ENCODE data around the gene ZNF24. TPM values are rescaled to one million over a fixed set of nuclear protein-coding genes. Genes with fewer than 3 reads are reported as not detected.
A peak's percentile ranks its signal among the peaks of the same experiment; 100 is the strongest.

The ZNF24 gene
- total RNA-seq, result 10 to 100 TPM; 53.5 to 61.5 (median 59.6) TPM

DNA sequence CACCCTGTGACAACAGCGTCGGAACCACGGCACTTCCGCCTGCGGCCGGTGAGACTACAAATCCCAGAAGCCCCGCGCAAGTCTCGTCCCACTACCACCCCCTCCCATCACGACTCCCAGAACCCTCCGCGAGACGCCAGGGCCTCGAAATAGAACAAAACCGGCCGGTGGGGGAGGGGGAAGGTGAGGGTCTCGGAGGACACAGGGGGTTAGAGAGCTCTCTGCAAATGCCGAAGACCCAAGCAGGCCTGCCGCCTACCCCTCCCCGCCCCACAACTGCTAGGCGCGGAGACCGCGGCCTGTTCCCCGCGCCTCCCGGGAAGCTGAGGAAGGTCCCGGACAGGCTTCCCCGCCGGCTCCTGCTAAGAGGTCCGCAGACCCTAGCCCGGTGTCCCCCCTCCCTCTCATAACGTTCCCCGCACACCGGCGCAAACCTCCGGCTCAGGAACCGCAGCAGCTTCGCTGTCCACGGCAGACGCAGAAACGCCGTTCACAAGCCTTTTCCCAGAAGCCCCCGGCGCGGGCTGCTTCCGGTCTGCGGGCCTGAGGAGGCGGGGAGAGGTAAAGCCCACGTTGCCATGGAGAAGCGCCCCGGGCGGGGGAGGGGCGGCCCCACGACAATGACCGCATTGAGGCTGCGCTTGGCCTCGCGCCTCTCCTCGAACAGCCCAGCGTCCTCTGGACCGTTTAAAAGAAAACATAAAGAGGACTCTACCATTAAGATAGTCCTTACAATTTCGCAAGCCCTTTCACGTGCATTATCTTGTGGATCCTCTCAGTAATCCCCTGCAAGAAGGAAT lies at the start of gene ZNF24:
Gene ZNF24 (minus strand): TSS at position 485 of the 800 bp plus-strand sequence. CDS start 3,770 bp downstream, outside the sequence.
- peak within 1 kb of the TSS; percentile 94 for H3K4me3 Mint-ChIP-seq
- no peaks in the 10 kb centered on the region for H3K27me3 Mint-ChIP-seq (ENCODE audit: low read depth)
- H3K36me3 Mint-ChIP-seq (ENCODE audit: insufficient read depth), result peaks cover 17% of the 10 kb centered on the region
- peaks cover 43% of the 10 kb centered on the region for H3K4me1 Mint-ChIP-seq (ENCODE audit: low read depth)
- ATAC-seq (peak; percentile 93 to 95), DNase-seq (peak; percentile 88)
- H3K9me3 Mint-ChIP-seq, result no peaks in the 10 kb centered on the region

DNA sequence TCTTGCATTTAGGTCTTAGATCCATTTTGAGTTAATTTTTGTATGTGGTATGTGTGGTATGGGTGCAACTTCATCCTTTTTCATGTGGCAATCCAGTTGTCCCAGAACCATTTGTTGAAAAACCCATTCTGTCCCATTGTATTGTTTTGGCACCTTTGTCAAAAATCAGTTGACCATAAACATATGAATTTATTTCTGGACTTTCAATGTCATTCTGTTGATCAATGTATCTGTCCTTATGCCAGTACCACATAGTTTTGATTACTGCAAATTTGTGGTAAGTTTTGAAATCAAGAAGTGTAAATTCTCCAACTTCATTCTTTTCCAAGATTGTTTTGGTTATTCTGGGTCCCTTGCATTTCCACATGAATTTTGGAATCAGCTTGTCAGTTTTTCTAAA lies 49.5 kb upstream of the ZNF24 start:
- DNase-seq, result no peak
- H3K9me3 Mint-ChIP-seq, result peaks cover 4% of the 10 kb centered on the region

DNA sequence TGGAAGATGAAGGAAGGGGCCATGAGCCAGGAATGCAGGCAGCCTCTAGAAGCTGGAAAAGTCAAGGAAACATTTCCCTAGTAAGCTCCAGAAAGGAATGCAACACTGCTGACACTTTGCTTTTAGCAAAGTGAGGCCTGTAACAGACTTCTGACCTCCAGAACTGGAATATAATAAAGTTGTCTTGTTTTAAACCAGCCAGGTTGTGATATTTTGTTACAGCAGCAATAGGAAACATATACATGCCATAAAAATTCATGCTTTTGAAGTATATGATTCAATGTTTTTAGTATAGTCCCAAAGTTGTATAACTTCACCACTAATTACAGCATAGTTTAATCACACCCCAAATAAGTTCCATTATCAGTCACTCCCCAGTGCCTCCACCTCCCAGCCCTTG lies 48.2 kb upstream of the ZNF24 start:
- H3K27me3 Mint-ChIP-seq (ENCODE audit: low read depth), result peaks cover 12% of the 10 kb centered on the region
- H3K36me3 Mint-ChIP-seq (ENCODE audit: insufficient read depth), result no peaks in the 10 kb centered on the region
- no peak for ATAC-seq
- H3K9me3 Mint-ChIP-seq, result peaks cover 4% of the 10 kb centered on the region
- H3K4me1 Mint-ChIP-seq (ENCODE audit: low read depth), result no peaks in the 10 kb centered on the region
- no peak overlapping the region for H3K4me3 Mint-ChIP-seq
- DNase-seq, result no peak

More for the DNA sequence above, 49.5 kb upstream of the ZNF24 start:
- Mint-ChIP-seq H3K4me3 (no peak overlapping the region), H3K27me3 (ENCODE audit: low read depth) (peaks cover 10% of the 10 kb centered on the region), H3K36me3 (ENCODE audit: insufficient read depth) (no peaks in the 10 kb centered on the region), H3K4me1 (ENCODE audit: low read depth) (no peaks in the 10 kb centered on the region)
- ATAC-seq, result no peak

DNA sequence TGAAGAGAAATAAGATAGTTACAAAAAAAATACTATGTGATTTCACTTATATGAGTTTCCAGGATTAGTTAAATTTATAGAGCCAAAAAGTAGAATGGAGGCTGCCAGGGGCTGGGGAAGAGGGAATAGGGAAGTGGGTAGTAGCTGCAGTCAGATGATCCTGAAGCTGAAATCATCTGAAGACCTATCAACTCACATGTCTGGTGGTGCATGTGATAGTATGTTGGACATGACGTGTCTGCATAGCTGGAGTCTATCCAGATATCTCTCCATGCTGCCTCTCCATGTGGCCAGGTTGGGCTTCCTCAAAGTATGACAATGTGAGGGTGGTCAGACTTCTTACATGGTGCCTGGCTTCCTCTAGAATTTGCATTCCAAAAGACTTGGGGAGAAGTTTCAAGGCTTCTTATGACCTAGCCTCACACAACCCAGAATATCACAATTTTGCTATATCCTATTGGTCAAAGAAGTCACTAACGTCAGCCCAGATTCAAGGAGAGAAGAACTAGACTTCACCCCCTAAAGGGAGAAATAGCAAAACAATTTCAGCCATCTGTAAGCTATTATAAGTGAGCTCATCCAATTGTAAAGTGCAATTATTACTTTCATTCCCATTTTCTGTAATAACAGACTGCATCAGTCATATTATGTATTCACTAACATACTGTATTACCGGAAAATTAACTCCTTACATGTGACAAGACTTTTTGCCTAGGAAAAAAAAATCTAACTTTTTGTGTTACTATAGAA lies 46.9 kb upstream of the ZNF24 start:
- H3K9me3 Mint-ChIP-seq, result peaks cover 4% of the 10 kb centered on the region
- H3K36me3 Mint-ChIP-seq (ENCODE audit: insufficient read depth), result no peaks in the 10 kb centered on the region
- DNase-seq (no peak), ATAC-seq (no peak)
- peaks cover 2% of the 10 kb centered on the region for H3K4me1 Mint-ChIP-seq (ENCODE audit: low read depth)
- no peak overlapping the region for H3K4me3 Mint-ChIP-seq
- peaks cover 14% of the 10 kb centered on the region for H3K27me3 Mint-ChIP-seq (ENCODE audit: low read depth)

DNA sequence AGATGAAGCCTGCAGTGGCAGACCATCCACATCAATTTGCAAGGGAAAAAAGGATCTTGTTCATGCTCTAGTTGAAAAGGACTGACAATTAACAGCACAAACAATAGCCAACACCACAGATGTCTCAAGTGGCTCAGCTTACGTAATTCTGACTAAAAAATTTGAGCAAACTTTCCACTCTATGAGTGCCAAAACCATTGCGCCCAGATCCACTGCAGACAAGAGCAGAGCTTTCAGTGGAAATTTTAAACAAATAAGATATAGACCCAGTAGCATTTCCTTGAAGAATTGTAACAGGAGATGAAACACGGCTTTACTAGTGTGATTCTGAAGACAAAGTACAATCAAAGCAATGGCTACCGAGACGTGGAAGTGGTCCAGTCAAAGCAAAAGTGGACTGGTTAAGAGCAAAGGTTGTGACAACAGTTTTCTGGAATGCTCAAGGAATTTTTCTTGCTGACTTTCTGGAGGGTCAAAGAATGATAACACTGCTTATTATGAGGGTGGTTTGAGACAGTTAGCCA lies 44.9 kb upstream of the ZNF24 start:
- H3K27me3 Mint-ChIP-seq (ENCODE audit: low read depth), result peaks cover 14% of the 10 kb centered on the region
- no peak overlapping the region for H3K4me3 Mint-ChIP-seq
- peaks cover 4% of the 10 kb centered on the region for H3K9me3 Mint-ChIP-seq
- DNase-seq (no peak), ATAC-seq (no peak)
- no peaks in the 10 kb centered on the region for H3K36me3 Mint-ChIP-seq (ENCODE audit: insufficient read depth)
- peaks cover 2% of the 10 kb centered on the region for H3K4me1 Mint-ChIP-seq (ENCODE audit: low read depth)

DNA sequence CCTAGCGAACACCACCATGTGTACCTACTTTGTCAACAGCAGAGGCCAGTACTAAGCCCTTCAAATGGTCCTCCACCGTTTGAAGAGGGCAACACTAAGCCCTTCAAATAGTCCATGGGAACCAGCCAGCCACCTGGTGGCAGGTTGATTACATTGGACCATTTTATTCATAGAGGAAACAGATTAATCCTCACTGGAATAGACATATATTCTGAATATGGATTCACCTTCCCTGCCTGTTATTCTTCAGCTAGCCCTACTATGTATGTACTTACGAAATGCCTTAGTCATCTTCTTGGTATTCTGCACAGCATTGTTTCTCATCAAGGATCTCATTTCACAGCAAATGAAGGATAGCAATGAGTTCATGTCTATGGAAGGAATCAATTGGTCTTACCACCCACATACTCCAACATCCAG lies 42.9 kb upstream of the ZNF24 start:
- ATAC-seq (peak; percentile 45 to 62), DNase-seq (no peak)
- H3K36me3 Mint-ChIP-seq (ENCODE audit: insufficient read depth), result no peaks in the 10 kb centered on the region
- H3K4me1 Mint-ChIP-seq (ENCODE audit: low read depth), result peaks cover 2% of the 10 kb centered on the region
- H3K4me3 Mint-ChIP-seq, result no peak overlapping the region
- H3K27me3 Mint-ChIP-seq (ENCODE audit: low read depth), result peaks cover 14% of the 10 kb centered on the region
- no peaks in the 10 kb centered on the region for H3K9me3 Mint-ChIP-seq

DNA sequence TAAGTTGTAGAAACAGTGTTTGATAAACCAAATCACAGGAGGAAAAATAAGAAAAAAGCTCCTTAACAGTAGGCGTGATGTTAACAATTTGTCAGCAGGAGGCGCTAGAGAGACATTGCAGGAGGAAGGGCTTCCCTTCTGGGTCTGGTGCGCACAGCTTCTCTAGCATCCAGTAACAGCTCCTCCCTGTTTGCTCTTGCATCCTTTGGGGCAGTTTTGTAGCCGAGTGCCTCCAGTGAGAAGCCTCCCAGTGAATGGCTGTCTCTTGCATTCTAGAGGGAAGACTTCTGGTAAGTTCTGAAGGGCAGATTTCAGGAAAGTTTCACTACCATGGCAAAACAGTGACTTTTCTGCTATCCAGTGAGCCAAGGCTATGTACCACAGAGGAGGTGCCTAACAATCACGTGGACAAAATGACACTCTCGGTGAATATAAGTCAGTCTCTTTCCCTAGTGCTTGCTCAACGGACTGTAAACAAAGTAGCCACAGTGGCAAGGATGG lies 42.4 kb upstream of the ZNF24 start:
- peaks cover 2% of the 10 kb centered on the region for H3K4me1 Mint-ChIP-seq (ENCODE audit: low read depth)
- H3K36me3 Mint-ChIP-seq (ENCODE audit: insufficient read depth), result no peaks in the 10 kb centered on the region
- ATAC-seq, result peak; percentile 86 to 91
- peaks cover 14% of the 10 kb centered on the region for H3K27me3 Mint-ChIP-seq (ENCODE audit: low read depth)
- no peaks in the 10 kb centered on the region for H3K9me3 Mint-ChIP-seq
- peak; percentile 52 for DNase-seq
- no peak overlapping the region for H3K4me3 Mint-ChIP-seq

DNA sequence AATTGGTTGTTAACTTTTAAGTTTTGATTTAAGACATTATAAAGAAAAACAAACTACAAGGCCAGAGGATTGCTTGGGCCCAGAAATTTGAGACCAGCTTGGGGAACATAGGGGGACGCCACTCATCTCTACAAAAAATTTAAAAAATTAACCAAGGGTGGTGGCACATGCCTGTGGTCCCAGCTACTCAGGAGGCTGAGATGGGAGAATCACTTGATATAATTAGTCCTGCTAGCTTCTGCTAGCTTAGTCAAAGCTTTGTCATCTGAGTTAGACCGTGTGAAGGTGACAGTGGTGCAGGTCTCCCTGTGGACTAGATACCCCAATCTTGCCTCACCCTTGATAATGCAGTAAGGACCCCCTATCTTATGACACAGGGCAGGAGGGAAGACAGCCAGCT lies 38.9 kb upstream of the ZNF24 start:
- Mint-ChIP-seq H3K9me3 (no peaks in the 10 kb centered on the region), H3K27me3 (ENCODE audit: low read depth) (peaks cover 7% of the 10 kb centered on the region), H3K4me1 (ENCODE audit: low read depth) (peaks cover 2% of the 10 kb centered on the region), H3K36me3 (ENCODE audit: insufficient read depth) (no peaks in the 10 kb centered on the region), H3K4me3 (no peak overlapping the region)
- ATAC-seq, result no peak
- no peak for DNase-seq

DNA sequence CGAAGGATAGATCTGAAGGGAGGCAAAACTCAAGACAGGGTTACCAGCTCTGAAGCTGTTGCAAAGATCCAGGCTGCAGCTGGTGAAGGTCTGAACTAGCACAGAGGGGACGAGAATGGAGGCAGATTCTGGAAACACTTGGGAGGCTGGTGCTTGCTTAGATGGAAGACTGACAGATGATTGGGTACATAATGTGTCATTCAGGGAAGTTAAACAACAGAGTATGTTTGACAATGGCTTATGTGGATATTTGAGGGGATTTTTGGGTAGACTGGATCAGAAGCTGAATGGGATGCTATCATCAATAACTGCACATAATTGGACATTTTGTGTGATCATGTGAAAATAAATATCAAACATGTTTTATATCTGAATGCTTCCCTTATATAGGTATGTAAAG lies 35.2 kb upstream of the ZNF24 start:
- ATAC-seq (no peak), DNase-seq (no peak)
- Mint-ChIP-seq H3K27me3 (ENCODE audit: low read depth) (peaks cover under 1% of the 10 kb centered on the region), H3K4me1 (ENCODE audit: low read depth) (peaks cover 10% of the 10 kb centered on the region), H3K9me3 (no peaks in the 10 kb centered on the region), H3K4me3 (no peak overlapping the region), H3K36me3 (ENCODE audit: insufficient read depth) (no peaks in the 10 kb centered on the region)

DNA sequence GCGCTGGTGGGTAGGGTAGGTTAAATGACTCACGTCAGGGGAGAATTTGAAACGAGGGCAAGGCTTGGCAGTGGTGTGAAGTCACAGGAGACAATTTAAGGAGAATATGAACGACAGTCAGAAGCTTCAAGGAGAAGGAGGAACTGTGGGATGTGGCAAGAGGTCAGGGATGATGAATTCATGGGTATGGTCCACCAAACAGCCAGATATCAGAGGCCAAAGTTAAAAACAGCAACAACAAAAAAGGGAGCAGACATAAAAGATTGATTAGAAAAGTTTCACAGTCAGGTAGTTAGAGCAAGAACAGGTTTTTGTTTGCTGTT lies 34.3 kb upstream of the ZNF24 start:
- Mint-ChIP-seq H3K4me1 (ENCODE audit: low read depth) (peaks cover 10% of the 10 kb centered on the region), H3K27me3 (ENCODE audit: low read depth) (no peaks in the 10 kb centered on the region), H3K36me3 (ENCODE audit: insufficient read depth) (peaks cover 2% of the 10 kb centered on the region), H3K9me3 (no peaks in the 10 kb centered on the region), H3K4me3 (peak overlapping the region; percentile 0)
- ATAC-seq (no peak), DNase-seq (no peak)

DNA sequence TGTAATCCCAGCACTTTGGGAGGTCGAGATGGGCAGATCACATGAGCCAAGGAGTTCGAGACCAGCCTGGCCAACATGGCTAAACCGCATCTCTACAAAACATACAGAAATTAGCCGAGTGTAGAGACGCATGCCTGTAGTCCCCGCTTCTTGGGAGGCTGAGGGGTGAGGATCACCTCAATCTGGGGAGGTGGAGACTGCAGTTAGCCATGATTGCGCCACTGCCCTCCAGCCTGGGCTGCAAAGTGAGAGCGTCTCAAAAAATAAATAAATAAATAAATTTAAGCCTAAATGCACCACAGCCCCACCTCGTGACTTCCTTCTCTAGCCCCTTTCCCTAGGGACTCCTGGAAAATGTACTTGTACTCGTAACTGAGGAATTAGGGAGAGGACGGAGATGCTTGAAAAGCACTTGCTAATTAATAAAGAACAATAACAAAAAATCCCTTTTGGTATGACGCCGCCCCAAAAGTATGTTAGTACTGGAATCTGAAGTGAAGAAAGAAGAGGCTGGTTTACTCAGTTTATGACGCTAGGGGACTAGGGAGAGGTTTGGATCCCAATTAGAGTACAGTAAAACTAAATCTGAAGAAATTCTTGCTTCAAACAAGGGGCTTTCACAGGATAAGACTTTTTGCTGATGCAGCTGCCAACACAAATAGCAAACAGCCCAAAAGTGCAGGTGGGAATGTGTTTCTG lies 33.8 kb upstream of the ZNF24 start:
- no peak for DNase-seq
- Mint-ChIP-seq H3K27me3 (ENCODE audit: low read depth) (no peaks in the 10 kb centered on the region), H3K4me1 (ENCODE audit: low read depth) (peaks cover 10% of the 10 kb centered on the region), H3K36me3 (ENCODE audit: insufficient read depth) (peaks cover 2% of the 10 kb centered on the region), H3K9me3 (no peaks in the 10 kb centered on the region), H3K4me3 (peak overlapping the region; percentile 76)
- ATAC-seq, result no peak

DNA sequence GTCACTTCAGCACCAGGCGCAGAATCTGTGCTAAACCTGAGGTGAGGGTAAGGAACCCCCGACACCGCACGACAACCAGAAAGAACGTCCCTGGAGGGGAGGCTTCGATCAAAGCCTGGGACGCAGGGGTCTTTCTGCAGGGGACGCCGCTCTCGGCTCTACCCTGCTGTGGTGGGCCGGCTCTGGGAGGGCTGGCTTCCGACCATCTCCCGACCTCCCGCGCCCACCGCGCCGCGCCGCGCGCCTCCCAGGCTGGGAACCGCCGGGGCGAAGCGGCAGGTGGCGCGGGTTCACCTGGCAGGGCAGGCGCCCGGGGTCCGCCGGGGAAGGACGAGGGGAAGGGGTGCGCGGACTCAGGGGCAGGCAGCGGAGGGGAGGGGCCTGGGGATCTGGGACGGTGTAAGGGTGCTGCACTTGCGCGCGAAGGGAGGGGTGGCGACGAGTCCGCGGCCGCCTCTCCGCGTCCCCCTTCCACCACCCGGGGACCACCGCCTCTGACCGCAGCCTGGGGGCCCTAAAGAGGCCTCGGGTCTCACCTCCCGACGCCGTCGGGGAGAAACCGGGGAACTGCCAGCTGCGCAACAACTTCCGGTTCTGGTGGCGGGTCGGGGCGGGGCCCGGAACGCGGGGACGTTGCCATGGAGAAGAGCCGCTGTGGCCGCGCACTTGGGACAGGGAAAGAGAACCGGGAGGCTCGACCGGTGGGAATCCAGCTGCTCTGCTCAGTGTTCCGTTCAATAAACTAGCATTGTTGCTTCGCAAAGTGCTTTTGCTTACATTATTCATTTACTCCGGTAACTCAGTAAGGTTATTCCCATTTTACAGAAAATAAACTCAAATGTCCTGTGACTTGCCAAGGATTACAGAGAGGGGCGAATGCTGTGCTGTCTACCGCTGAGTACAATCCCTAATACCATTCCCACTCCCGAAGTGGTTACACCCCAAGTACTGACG lies 32.8 kb upstream of the ZNF24 start, which contains the start of gene ZNF396:
Gene ZNF396 (minus strand): TSS at position 596 of the 954 bp plus-strand sequence. CDS start 3,045 bp downstream, outside the sequence.
- Mint-ChIP-seq H3K27me3 (ENCODE audit: low read depth) (no peaks in the 10 kb centered on the region), H3K36me3 (ENCODE audit: insufficient read depth) (peaks cover 2% of the 10 kb centered on the region), H3K4me3 (peak within 1 kb of the TSS; percentile 81), H3K9me3 (no peaks in the 10 kb centered on the region), H3K4me1 (ENCODE audit: low read depth) (peaks cover 10% of the 10 kb centered on the region)
- peak; percentile 75 to 78 for ATAC-seq
- peak; percentile 55 for DNase-seq

DNA sequence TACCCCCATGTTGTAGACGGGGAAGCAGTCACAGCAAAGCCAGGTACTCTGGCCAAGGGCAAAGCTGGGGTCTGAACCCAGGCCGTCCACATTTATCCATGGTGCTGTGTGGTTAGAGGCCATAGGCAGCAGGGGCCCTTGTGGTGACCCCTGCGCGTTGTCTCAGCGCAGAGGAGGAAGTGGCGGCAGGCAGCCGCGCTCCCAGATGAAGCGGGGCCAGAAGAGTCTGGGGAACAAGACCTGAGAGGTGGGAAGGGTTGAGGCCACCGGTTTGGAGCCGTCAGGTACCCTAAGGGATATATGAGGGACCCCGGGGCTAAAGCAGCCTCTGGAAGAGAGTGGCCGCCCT lies 32.1 kb upstream of the ZNF24 start:
- H3K36me3 Mint-ChIP-seq (ENCODE audit: insufficient read depth), result peaks cover 2% of the 10 kb centered on the region
- peak; percentile 54 to 56 for ATAC-seq
- DNase-seq, result no peak
- H3K27me3 Mint-ChIP-seq (ENCODE audit: low read depth), result no peaks in the 10 kb centered on the region
- H3K4me3 Mint-ChIP-seq, result peak overlapping the region; percentile 81
- no peaks in the 10 kb centered on the region for H3K9me3 Mint-ChIP-seq
- H3K4me1 Mint-ChIP-seq (ENCODE audit: low read depth), result peaks cover 10% of the 10 kb centered on the region

All from activated T-cell treated with anti-CD3 and anti-CD28 coated beads, Interleukin-2, amount 50 U/mL, for 4 hours (primary cell).